ENCODE results near the gene SHC2. TPM values are rescaled to one million over a fixed set of nuclear protein-coding genes. Genes with fewer than 3 reads are reported as not detected.

SHC2 gene
- total RNA-seq, 1 experiment from 2014 or later: 0.18 TPM

- no peaks in the 10 kb centered on the region for H3K4me1 ChIP-seq (ENCODE audit: insufficient read depth, low read length)
- no peaks in the 10 kb centered on the region for H3F3A ChIP-seq (ENCODE audit: low read length, unreplicated experiment)
- H3K4me3 ChIP-seq (ENCODE audit: low read length): no peak overlapping the region
- H4K20me1 ChIP-seq (ENCODE audit: low read length): no peaks in the 10 kb centered on the region
- TF ChIP-seq EZH2phosphoT487 (IDR thresholded peaks at IDR 0.05; ENCODE audit: borderline replicate concordance, low read length) (no peak), EZH2 (IDR thresholded peaks at IDR 0.05; ENCODE audit: low read length, unreplicated experiment) (no peak)
- TF ChIP-seq, protein P1, sequence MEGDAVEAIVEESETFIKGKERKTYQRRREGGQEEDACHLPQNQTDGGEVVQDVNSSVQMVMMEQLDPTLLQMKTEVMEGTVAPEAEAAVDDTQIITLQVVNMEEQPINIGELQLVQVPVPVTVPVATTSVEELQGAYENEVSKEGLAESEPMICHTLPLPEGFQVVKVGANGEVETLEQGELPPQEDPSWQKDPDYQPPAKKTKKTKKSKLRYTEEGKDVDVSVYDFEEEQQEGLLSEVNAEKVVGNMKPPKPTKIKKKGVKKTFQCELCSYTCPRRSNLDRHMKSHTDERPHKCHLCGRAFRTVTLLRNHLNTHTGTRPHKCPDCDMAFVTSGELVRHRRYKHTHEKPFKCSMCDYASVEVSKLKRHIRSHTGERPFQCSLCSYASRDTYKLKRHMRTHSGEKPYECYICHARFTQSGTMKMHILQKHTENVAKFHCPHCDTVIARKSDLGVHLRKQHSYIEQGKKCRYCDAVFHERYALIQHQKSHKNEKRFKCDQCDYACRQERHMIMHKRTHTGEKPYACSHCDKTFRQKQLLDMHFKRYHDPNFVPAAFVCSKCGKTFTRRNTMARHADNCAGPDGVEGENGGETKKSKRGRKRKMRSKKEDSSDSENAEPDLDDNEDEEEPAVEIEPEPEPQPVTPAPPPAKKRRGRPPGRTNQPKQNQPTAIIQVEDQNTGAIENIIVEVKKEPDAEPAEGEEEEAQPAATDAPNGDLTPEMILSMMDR (conservative IDR thresholded peaks at IDR 0.05; ENCODE audit: low read depth, low read length): no peak
- H3K79me2 ChIP-seq (ENCODE audit: low read length): no peaks in the 10 kb centered on the region
- ChIA-PET POLR2A (ENCODE audit: unreplicated experiment) (no interaction called here), CTCF (no interaction called here)
- H3K9me3 ChIP-seq (ENCODE audit: low read length): no peaks in the 10 kb centered on the region
- no peaks in the 10 kb centered on the region for H3K36me3 ChIP-seq (ENCODE audit: low read depth, low read length)
- H3K9me2 ChIP-seq (replicated peaks; ENCODE audit: low read length): no peaks in the 10 kb centered on the region
- no TSS peak for BruUV-seq (replicated peaks)
- no peak overlapping the region for H3K27ac ChIP-seq (ENCODE audit: low read length)
- intact Hi-C loops (cut with micrococcal nuclease): no loop called here
- no peak for DNase-seq
- no peaks in the 10 kb centered on the region for H3K27me3 ChIP-seq (ENCODE audit: low read length)
- no peak overlapping the region for H3K9ac ChIP-seq (ENCODE audit: low read length)
- H3K4me2 ChIP-seq (ENCODE audit: low read length): no peak overlapping the region
- H2AFZ ChIP-seq (ENCODE audit: low read length): no peak overlapping the region
- ATAC-seq: no peak
Observed at GRCh38 chr19:444677-445210, 16.1 kb downstream of the SHC2 start.

DNA sequence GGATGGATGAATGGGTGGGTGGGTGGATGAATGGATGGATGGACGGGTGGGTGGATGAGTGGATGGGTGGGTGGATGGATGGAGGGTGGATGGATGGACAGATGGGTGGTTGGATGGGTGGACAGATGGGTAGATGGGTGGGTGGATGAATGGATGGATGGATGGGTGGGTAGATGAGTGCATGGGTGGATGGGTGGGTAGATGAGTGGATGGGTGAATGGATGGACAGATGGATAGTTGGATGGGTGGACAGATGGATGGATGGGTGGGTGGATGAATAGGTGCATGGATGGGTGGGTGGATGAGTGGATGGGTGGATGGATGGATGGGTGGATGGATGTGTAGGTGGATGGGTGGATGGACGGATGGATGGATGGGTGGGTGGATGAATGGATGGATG, 17.8 kb downstream of the SHC2 start:
- ChIA-PET POLR2A (ENCODE audit: unreplicated experiment) (no interaction called here), CTCF (no interaction called here)
- no peaks in the 10 kb centered on the region for H3K36me3 ChIP-seq (ENCODE audit: low read depth, low read length)
- no peaks in the 10 kb centered on the region for H3K27me3 ChIP-seq (ENCODE audit: low read length)
- no peaks in the 10 kb centered on the region for H3K79me2 ChIP-seq (ENCODE audit: low read length)
- H3K4me3 ChIP-seq (ENCODE audit: low read length): no peak overlapping the region
- no peak overlapping the region for H3K27ac ChIP-seq (ENCODE audit: low read length)
- H2AFZ ChIP-seq (ENCODE audit: low read length): no peak overlapping the region
- H3K9ac ChIP-seq (ENCODE audit: low read length): no peak overlapping the region
- H3K9me3 ChIP-seq (ENCODE audit: low read length): no peaks in the 10 kb centered on the region
- no peak overlapping the region for H3K4me2 ChIP-seq (ENCODE audit: low read length)
- intact Hi-C loops (cut with micrococcal nuclease): no loop called here
- DNase-seq: no peak
- BruUV-seq (replicated peaks): no TSS peak
- no peaks in the 10 kb centered on the region for H3K4me1 ChIP-seq (ENCODE audit: insufficient read depth, low read length)
- H4K20me1 ChIP-seq (ENCODE audit: low read length): no peaks in the 10 kb centered on the region
- no peak for ATAC-seq
- H3F3A ChIP-seq (ENCODE audit: low read length, unreplicated experiment): no peaks in the 10 kb centered on the region
- H3K9me2 ChIP-seq (replicated peaks; ENCODE audit: low read length): no peaks in the 10 kb centered on the region
- TF ChIP-seq EZH2 (IDR thresholded peaks at IDR 0.05; ENCODE audit: low read length, unreplicated experiment): no peak
- TF ChIP-seq, protein P1 (conservative IDR thresholded peaks at IDR 0.05; ENCODE audit: low read depth, low read length): no peak
- TF ChIP-seq EZH2phosphoT487 (IDR thresholded peaks at IDR 0.05; ENCODE audit: borderline replicate concordance, low read length): no peak

- no peak for TF ChIP-seq EZH2 (IDR thresholded peaks at IDR 0.05; ENCODE audit: low read length, unreplicated experiment)
- TF ChIP-seq, protein P1 (conservative IDR thresholded peaks at IDR 0.05; ENCODE audit: low read depth, low read length): no peak
- no peak for TF ChIP-seq EZH2phosphoT487 (IDR thresholded peaks at IDR 0.05; ENCODE audit: borderline replicate concordance, low read length)
- Histone ChIP-seq H3K9me2 (replicated peaks; ENCODE audit: low read length) (no peaks in the 10 kb centered on the region), H3K4me3 (ENCODE audit: low read length) (no peak overlapping the region), H4K20me1 (ENCODE audit: low read length) (no peaks in the 10 kb centered on the region), H2AFZ (ENCODE audit: low read length) (no peak overlapping the region), H3K27ac (ENCODE audit: low read length) (no peak overlapping the region), H3K9me3 (ENCODE audit: low read length) (no peaks in the 10 kb centered on the region), H3K36me3 (ENCODE audit: low read depth, low read length) (no peaks in the 10 kb centered on the region), H3K27me3 (ENCODE audit: low read length) (no peaks in the 10 kb centered on the region), H3F3A (ENCODE audit: low read length, unreplicated experiment) (no peaks in the 10 kb centered on the region), H3K79me2 (ENCODE audit: low read length) (no peaks in the 10 kb centered on the region), H3K4me1 (ENCODE audit: insufficient read depth, low read length) (no peaks in the 10 kb centered on the region), H3K9ac (ENCODE audit: low read length) (no peak overlapping the region), H3K4me2 (ENCODE audit: low read length) (no peak overlapping the region)
- ChIA-PET POLR2A (ENCODE audit: unreplicated experiment) (no interaction called here), CTCF (no interaction called here)
- no peak for DNase-seq
- BruUV-seq (replicated peaks): no TSS peak
- no peak for ATAC-seq
- intact Hi-C loops (cut with micrococcal nuclease): no loop called here
Observed at GRCh38 chr19:442085-442484, 18.7 kb downstream of the SHC2 start.

Data from PC-3 (cell line).